GM12801 (cell line): Measurements from ENCODE around the gene SLC24A3.

Source experiments
- TF ChIP-seq, protein P1 (sequence below): IDR thresholded peaks from one replicate; pipeline ENCODE4 v1.5.1; 2011; ENCODE audit warnings: control low read depth; ENCODE audit not compliant: insufficient read length; ENCODE audit errors: extremely low read depth

Gene SLC24A3

GRCh38 chr20:19397666-19398065 lies 185.2 kb downstream of the SLC24A3 start:
- TF ChIP-seq, protein P1, sequence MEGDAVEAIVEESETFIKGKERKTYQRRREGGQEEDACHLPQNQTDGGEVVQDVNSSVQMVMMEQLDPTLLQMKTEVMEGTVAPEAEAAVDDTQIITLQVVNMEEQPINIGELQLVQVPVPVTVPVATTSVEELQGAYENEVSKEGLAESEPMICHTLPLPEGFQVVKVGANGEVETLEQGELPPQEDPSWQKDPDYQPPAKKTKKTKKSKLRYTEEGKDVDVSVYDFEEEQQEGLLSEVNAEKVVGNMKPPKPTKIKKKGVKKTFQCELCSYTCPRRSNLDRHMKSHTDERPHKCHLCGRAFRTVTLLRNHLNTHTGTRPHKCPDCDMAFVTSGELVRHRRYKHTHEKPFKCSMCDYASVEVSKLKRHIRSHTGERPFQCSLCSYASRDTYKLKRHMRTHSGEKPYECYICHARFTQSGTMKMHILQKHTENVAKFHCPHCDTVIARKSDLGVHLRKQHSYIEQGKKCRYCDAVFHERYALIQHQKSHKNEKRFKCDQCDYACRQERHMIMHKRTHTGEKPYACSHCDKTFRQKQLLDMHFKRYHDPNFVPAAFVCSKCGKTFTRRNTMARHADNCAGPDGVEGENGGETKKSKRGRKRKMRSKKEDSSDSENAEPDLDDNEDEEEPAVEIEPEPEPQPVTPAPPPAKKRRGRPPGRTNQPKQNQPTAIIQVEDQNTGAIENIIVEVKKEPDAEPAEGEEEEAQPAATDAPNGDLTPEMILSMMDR = no peak

DNA sequence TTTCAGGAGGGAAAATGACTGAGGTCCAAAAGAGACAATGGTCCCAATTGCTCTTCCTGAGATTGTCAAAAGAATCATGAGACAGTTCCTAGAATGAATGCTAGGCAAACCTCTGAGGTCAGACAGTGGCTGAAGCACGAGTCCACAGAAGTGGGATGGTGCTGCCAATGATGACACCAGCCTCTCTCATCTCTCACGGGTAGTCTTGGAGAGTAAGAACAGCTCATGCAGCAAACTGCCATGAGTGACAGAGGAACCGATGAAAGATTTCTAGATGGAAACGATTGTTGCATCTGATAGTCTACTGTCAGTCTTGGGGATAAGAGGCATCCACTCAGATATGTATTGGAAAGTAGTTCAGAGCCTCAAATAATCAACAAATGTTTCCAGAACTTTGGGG lies 188.7 kb downstream of the SLC24A3 start:
- TF ChIP-seq, protein P1 = no peak

DNA sequence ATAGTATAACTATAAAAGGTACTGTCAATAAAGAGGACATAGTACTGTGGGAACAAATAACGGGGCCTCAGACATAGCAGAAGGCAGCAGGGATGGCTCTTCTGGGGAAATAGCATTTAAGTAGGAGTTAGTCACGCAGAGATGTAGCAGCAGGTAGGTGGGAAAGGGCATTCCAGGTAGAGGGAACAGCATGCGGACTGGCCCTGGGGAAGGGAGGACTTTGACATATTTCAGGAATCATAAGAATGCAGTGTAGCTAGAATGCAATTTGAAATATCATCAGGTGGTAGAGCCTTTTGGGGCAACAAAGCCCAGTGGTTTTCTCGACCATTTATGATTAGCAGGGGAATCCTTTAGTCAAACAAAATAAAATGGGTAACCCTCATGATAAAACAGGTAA lies 191.1 kb downstream of the SLC24A3 start:
- TF ChIP-seq, protein P1 = no peak

- TF ChIP-seq, protein P1 = no peak
These were observed 192.4 kb downstream of the SLC24A3 start for GRCh38 chr20:19404826-19405225.

- TF ChIP-seq, protein P1 = no peak
These were observed 193.5 kb downstream of the SLC24A3 start for GRCh38 chr20:19405958-19406357.

GRCh38 chr20:19406381-19406780 lies 193.9 kb downstream of the SLC24A3 start:
- TF ChIP-seq, protein P1 = no peak

DNA sequence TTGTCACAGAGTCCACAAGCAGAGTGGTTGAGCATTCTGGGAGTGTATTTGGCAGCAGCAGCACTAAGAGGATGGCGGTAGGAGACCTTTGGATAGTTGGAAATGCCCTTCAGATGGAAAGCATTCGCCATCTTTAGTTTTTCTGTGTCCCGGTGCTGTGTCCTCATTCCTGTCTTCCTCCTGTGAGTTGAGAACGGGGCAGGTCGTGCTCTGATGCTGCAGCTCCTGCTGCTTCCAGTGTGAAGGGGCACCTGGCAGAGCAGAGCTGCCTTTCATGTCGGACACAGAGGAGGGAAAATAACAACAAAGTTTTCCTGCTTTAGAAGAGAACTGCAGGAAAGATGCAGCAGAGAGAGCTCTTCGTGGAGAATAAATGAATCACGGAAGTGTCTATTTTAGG lies 194.8 kb downstream of the SLC24A3 start:
- TF ChIP-seq, protein P1 = no peak

- TF ChIP-seq, protein P1 = no peak
These were observed 195.3 kb downstream of the SLC24A3 start for GRCh38 chr20:19407736-19408135.
